ENCODE results near the gene ZNF414. TPM values are rescaled to one million over a fixed set of nuclear protein-coding genes. Genes with fewer than 3 reads are reported as not detected.
A peak's percentile ranks its signal among the peaks of the same experiment; 100 is the strongest.
"Not testable (repeated sequence)": the region's sequence is repeated elsewhere in the genome, so short reads cannot be mapped to it uniquely, and the experiment has no call there.

Gene ZNF414
- polyA plus RNA-seq, 6 donors from 2014 or later = 7.4 to 25.5 (median 11.7) TPM

GRCh38 chr19:8531470-8531869 lies 17.5 kb upstream of the ZNF414 start:
- ATAC-seq (ENCODE audit: low read depth in 2 of 2) = no peak
- H3K9me3 Mint-ChIP-seq = no peaks in the 10 kb centered on the region
- no peak overlapping the region for H3K4me3 Mint-ChIP-seq
- H3K36me3 Mint-ChIP-seq = peaks cover 24 to 32% of the 10 kb centered on the region in 2 donors
- peaks cover 0 to 4% (median 0%) of the 10 kb centered on the region in 3 donors for H3K4me1 Mint-ChIP-seq
- DNase-seq = no peak
- no peak overlapping the region for H3K27ac Mint-ChIP-seq
- H3K27me3 Mint-ChIP-seq = no peaks in the 10 kb centered on the region

GRCh38 chr19:8530061-8530679 lies 16.2 kb upstream of the ZNF414 start:
- DNase-seq (no peak), ATAC-seq (ENCODE audit: low read depth in 2 of 2) (no peak)
- H3K4me3 Mint-ChIP-seq = no peak overlapping the region
- peaks cover 19 to 22% of the 10 kb centered on the region in 2 donors for H3K36me3 Mint-ChIP-seq
- H3K27me3 Mint-ChIP-seq = no peaks in the 10 kb centered on the region
- no peaks in the 10 kb centered on the region for H3K9me3 Mint-ChIP-seq
- peaks cover 0 to 4% (median 0%) of the 10 kb centered on the region in 3 donors for H3K4me1 Mint-ChIP-seq
- no peak overlapping the region for H3K27ac Mint-ChIP-seq

- no peaks in the 10 kb centered on the region for H3K9me3 Mint-ChIP-seq
- H3K27ac Mint-ChIP-seq = no peak overlapping the region
- no peak for DNase-seq
- ATAC-seq (ENCODE audit: low read depth in 2 of 2) = no peak
- no peaks in the 10 kb centered on the region for H3K27me3 Mint-ChIP-seq
- H3K4me3 Mint-ChIP-seq = no peak overlapping the region
- H3K36me3 Mint-ChIP-seq = peaks cover 22% of the 10 kb centered on the region in 2 donors
- peaks cover 0 to 4% (median 0%) of the 10 kb centered on the region in 3 donors for H3K4me1 Mint-ChIP-seq
Measured at GRCh38 chr19:8529369-8530006, 15.5 kb upstream of the ZNF414 start.

- H3K27ac Mint-ChIP-seq = peak overlapping the region in 1 of 6 donors; percentile 44
- H3K36me3 Mint-ChIP-seq = peaks cover 22 to 23% of the 10 kb centered on the region in 2 donors
- peak overlapping the region in 1 of 8 donors; percentile 63 for H3K4me3 Mint-ChIP-seq
- no peak for ATAC-seq (ENCODE audit: low read depth in 2 of 2)
- no peak for DNase-seq
- no peaks in the 10 kb centered on the region for H3K27me3 Mint-ChIP-seq
- no peaks in the 10 kb centered on the region for H3K9me3 Mint-ChIP-seq
- peaks cover 0 to 4% (median 0%) of the 10 kb centered on the region in 3 donors for H3K4me1 Mint-ChIP-seq
Measured at GRCh38 chr19:8528500-8528899, 14.5 kb upstream of the ZNF414 start.

- peaks cover 22 to 23% of the 10 kb centered on the region in 2 donors for H3K36me3 Mint-ChIP-seq
- peak overlapping the region in 1 of 8 donors; percentile 64 for H3K4me3 Mint-ChIP-seq
- peak in 1 of 2 donors; percentile 55 for ATAC-seq (ENCODE audit: low read depth in 2 of 2)
- H3K27ac Mint-ChIP-seq = peak overlapping the region in 1 of 6 donors; percentile 90
- H3K27me3 Mint-ChIP-seq = no peaks in the 10 kb centered on the region
- H3K4me1 Mint-ChIP-seq = peaks cover 0 to 4% (median 0%) of the 10 kb centered on the region in 3 donors
- no peaks in the 10 kb centered on the region for H3K9me3 Mint-ChIP-seq
- no peak for DNase-seq
Measured at GRCh38 chr19:8526345-8527091, 12.6 kb upstream of the ZNF414 start.

GRCh38 chr19:8525401-8525684 lies 11.4 kb upstream of the ZNF414 start:
- no peaks in the 10 kb centered on the region for H3K27me3 Mint-ChIP-seq

GRCh38 chr19:8519388-8519787 lies 5.4 kb upstream of the ZNF414 start:
- Mint-ChIP-seq H3K9me3 (no peaks in the 10 kb centered on the region), H3K4me1 (peaks cover 13 to 27% (median 18%) of the 10 kb centered on the region in 3 donors), H3K27me3 (no peaks in the 10 kb centered on the region), H3K4me3 (no peak overlapping the region), H3K27ac (no peak overlapping the region), H3K36me3 (peaks cover 0 to under 1% of the 10 kb centered on the region in 2 donors)
- ATAC-seq (ENCODE audit: low read depth in 2 of 2) = no peak
- no peak for DNase-seq

More at GRCh38 chr19:8525401-8525684, 11.4 kb upstream of the ZNF414 start:
- no peak overlapping the region for H3K4me3 Mint-ChIP-seq
- no peak overlapping the region for H3K27ac Mint-ChIP-seq
- peaks cover 0 to 4% (median 0%) of the 10 kb centered on the region in 3 donors for H3K4me1 Mint-ChIP-seq
- no peak for ATAC-seq (ENCODE audit: low read depth in 2 of 2)
- no peak for DNase-seq
- peaks cover 22 to 23% of the 10 kb centered on the region in 2 donors for H3K36me3 Mint-ChIP-seq
- H3K9me3 Mint-ChIP-seq = no peaks in the 10 kb centered on the region

- Mint-ChIP-seq H3K36me3 (no peaks in the 10 kb centered on the region), H3K27ac (peak overlapping the region in 2 of 6 donors; percentile 50 to 90), H3K4me1 (peaks cover 17 to 33% (median 26%) of the 10 kb centered on the region in 3 donors), H3K27me3 (no peaks in the 10 kb centered on the region), H3K4me3 (peak overlapping the region in 3 of 8 donors; percentile 2 to 69 (median 25)), H3K9me3 (no peaks in the 10 kb centered on the region)
- DNase-seq (no peak), ATAC-seq (ENCODE audit: low read depth in 2 of 2) (no peak)
Measured at GRCh38 chr19:8518536-8518935, 4.6 kb upstream of the ZNF414 start.

GRCh38 chr19:8517551-8518442 lies 3.8 kb upstream of the ZNF414 start:
- ATAC-seq (ENCODE audit: low read depth in 2 of 2) (no peak), DNase-seq (no peak)
- Mint-ChIP-seq H3K4me3 (peak overlapping the region in 7 of 8 donors; percentile 8 to 89 (median 54)), H3K27ac (peak overlapping the region in 4 of 6 donors; percentile 69 to 79 (median 76)), H3K36me3 (no peaks in the 10 kb centered on the region), H3K4me1 (peaks cover 21 to 36% (median 31%) of the 10 kb centered on the region in 3 donors), H3K9me3 (no peaks in the 10 kb centered on the region), H3K27me3 (no peaks in the 10 kb centered on the region)

- no peak for ATAC-seq (ENCODE audit: low read depth in 2 of 2)
- peaks cover 21 to 36% (median 31%) of the 10 kb centered on the region in 3 donors for H3K4me1 Mint-ChIP-seq
- no peaks in the 10 kb centered on the region for H3K27me3 Mint-ChIP-seq
- H3K36me3 Mint-ChIP-seq = no peaks in the 10 kb centered on the region
- no peaks in the 10 kb centered on the region for H3K9me3 Mint-ChIP-seq
- H3K27ac Mint-ChIP-seq = peak overlapping the region in 4 of 6 donors; percentile 69 to 97 (median 75)
- DNase-seq = no peak
- peak overlapping the region; percentile 54 to 98 (median 94) for H3K4me3 Mint-ChIP-seq
Measured at GRCh38 chr19:8515317-8515716, 1.4 kb upstream of the ZNF414 start.

- Mint-ChIP-seq H3K4me3 (peak overlapping the region; percentile 88 to 98 (median 96)), H3K4me1 (peaks cover 21 to 36% (median 31%) of the 10 kb centered on the region in 3 donors), H3K27ac (peak overlapping the region; percentile 33 to 100 (median 96))
- not testable (repeated sequence) for H3K9me3 Mint-ChIP-seq; H3K27me3 Mint-ChIP-seq; ATAC-seq (ENCODE audit: low read depth in 2 of 2); DNase-seq; H3K36me3 Mint-ChIP-seq
Measured at GRCh38 chr19:8514505-8515009, 590 bp upstream of the ZNF414 start.

GRCh38 chr19:8513036-8513686 lies 806 bp downstream of the ZNF414 start:
- Mint-ChIP-seq H3K4me1 (peaks cover 17 to 36% (median 31%) of the 10 kb centered on the region in 3 donors), H3K36me3 (no peaks in the 10 kb centered on the region), H3K27ac (peak overlapping the region; percentile 96 to 100 (median 98)), H3K4me3 (peak overlapping the region; percentile 88 to 98 (median 96)), H3K9me3 (no peaks in the 10 kb centered on the region), H3K27me3 (no peaks in the 10 kb centered on the region)
- no peak for DNase-seq
- no peak for ATAC-seq (ENCODE audit: low read depth in 2 of 2)

Data from naive B cell (primary cell).